Immature natural killer cell (primary cell): ENCODE data around the gene IRF3. TPM values are rescaled to one million over a fixed set of nuclear protein-coding genes. Genes with fewer than 3 reads are reported as not detected.

ENCODE experiments used
- DNase-seq, 3 donors: peaks; one replicate each; pipeline ENCODE4 v3.0.0; 2022; ENCODE audit warnings: mixed read lengths in 1 of 3
- H3K27ac Mint-ChIP-seq, 6 donors: one replicate each; pipeline ENCODE4 v1.8.0; 2020; ENCODE audit warnings: mixed read lengths in 6 of 6, mild to moderate bottlenecking in 5 of 6, inconsistent platforms in 4 of 6, moderate library complexity in 3 of 6
- H3K27me3 Mint-ChIP-seq, 3 donors: one replicate each; pipeline ENCODE4 v1.8.0; 2020 to 2021; ENCODE audit warnings: low read depth in 3 of 3, mild to moderate bottlenecking in 3 of 3, mixed read lengths in 3 of 3, moderate library complexity in 3 of 3, inconsistent platforms in 1 of 3
- H3K36me3 Mint-ChIP-seq, 3 donors: one replicate each; pipeline ENCODE4 v1.8.0; 2020; ENCODE audit warnings: mixed read lengths in 3 of 3, inconsistent platforms in 2 of 3, mild to moderate bottlenecking in 2 of 3
- H3K4me1 Mint-ChIP-seq, 2 donors: one replicate each; pipeline ENCODE4 v1.8.0; 2020; ENCODE audit warnings: inconsistent platforms in 2 of 2, mild to moderate bottlenecking in 2 of 2, mixed read lengths in 2 of 2, moderate library complexity in 1 of 2
- H3K4me3 Mint-ChIP-seq, 5 donors: one replicate each; pipeline ENCODE4 v1.8.0; 2020; ENCODE audit warnings: mild to moderate bottlenecking in 5 of 5, mixed read lengths in 5 of 5, inconsistent platforms in 3 of 5, moderate library complexity in 3 of 5
- H3K9me3 Mint-ChIP-seq, 6 donors: one replicate each; pipeline ENCODE4 v1.8.0; 2020; ENCODE audit warnings: mild to moderate bottlenecking in 6 of 6, mixed read lengths in 6 of 6, inconsistent platforms in 4 of 6, moderate library complexity in 3 of 6
- polyA plus RNA-seq, 3 donors: library from polyadenylated mRNA; unstranded; fragments of 300-500 nt; fragmentation: Illumina TruSeq; gene quantifications; one replicate each; pipeline ENCODE4 v1.2.3, GENCODE V29; 2021

IRF3 gene
- polyA plus RNA-seq, 3 donors from 2014 or later, result 63.8 to 82.0 (median 78.9) TPM

DNA sequence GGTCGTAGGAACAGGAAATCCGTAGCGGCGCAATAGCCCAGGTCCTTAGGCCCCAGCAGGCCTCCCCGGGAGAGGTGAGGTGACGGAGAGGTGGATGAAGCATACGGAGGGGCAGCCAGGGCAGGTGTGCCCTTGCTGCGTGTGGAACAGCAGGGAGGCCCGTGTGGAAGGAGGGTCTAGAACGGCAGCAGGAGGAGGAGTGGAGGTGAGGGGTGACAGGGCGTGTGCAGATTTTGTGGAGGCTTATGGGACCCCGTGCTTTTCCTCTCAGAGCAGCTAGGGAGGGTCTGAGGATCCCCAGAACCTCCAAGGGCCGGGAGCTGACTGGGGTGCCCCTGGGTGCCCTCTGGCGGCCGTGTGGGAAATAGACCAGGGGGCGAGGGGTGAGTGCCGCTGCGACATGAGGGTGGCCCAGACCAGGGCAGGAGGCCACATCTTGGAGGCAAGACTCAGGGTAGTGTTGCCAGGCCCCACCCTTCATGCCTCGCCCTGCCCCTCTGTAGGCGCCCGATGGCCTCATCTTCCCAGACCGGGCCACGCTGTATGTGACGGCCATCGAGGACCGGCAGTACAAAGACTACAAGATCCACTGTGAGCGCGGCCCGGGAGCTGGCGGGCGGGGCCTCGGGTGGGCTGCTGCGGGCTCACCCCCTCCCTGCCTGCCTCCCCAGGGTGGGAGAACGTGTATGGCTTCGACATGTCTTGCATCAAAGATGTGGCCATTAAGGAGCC lies 18.8 kb upstream of the IRF3 start:
- Mint-ChIP-seq H3K27ac (no peak overlapping the region), H3K36me3 (peaks cover 0 to 10% (median 10%) of the 10 kb centered on the region in 3 donors), H3K4me3 (no peak overlapping the region), H3K4me1 (peaks cover 6 to 9% of the 10 kb centered on the region in 2 donors), H3K27me3 (peaks cover 0 to 6% (median 3%) of the 10 kb centered on the region in 3 donors), H3K9me3 (no peaks in the 10 kb centered on the region)
- no peak for DNase-seq

DNA sequence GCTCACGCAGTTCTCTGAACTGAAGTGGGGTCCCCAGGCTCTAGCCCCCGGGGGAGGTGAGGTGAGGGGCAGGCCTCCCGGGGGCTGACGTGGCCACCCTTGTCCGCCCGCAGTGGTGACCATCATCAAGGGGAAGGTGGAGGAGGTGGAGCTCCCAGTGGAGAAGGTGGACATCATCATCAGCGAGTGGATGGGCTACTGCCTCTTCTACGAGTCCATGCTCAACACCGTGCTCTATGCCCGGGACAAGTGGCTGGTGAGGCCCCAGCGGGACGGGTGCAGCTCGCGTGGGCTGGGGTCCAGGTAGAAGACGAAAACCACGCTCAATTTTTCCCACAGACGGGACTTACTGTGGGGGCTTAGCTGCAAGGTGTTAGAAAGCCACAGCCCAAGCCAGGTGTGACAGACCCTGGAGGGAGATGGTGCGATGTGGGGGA lies 18.2 kb upstream of the IRF3 start:
- H3K9me3 Mint-ChIP-seq, result no peaks in the 10 kb centered on the region
- H3K27ac Mint-ChIP-seq, result no peak overlapping the region
- DNase-seq, result no peak
- H3K4me1 Mint-ChIP-seq, result peaks cover 6 to 9% of the 10 kb centered on the region in 2 donors
- H3K27me3 Mint-ChIP-seq, result peaks cover 0 to 6% (median 3%) of the 10 kb centered on the region in 3 donors
- peaks cover 0 to 10% (median 10%) of the 10 kb centered on the region in 3 donors for H3K36me3 Mint-ChIP-seq
- no peak overlapping the region for H3K4me3 Mint-ChIP-seq

DNA sequence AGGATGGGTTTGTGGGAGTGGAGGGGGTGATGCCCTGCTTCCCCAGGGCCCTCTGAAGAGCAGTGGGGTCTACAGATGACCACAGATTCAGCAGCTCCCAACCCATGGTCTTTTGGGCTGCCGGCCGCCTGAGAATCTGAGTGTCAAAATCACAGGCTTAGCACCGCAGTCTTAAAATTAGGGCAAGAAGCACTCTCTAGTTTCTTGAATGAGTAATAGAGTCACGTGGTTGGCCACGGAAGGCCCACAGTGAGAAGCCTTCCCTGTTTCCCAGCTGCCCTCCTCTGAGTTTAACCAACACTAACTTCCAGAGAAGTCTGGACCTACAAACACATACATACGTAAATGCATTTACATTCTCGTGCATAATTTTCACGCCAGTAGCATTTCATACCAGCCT lies 16.6 kb upstream of the IRF3 start:
- H3K9me3 Mint-ChIP-seq, result no peaks in the 10 kb centered on the region
- H3K4me3 Mint-ChIP-seq, result no peak overlapping the region
- no peak overlapping the region for H3K27ac Mint-ChIP-seq
- peaks cover 0 to 10% (median 6%) of the 10 kb centered on the region in 3 donors for H3K36me3 Mint-ChIP-seq
- peaks cover 15% of the 10 kb centered on the region in 2 donors for H3K4me1 Mint-ChIP-seq
- no peak for DNase-seq
- H3K27me3 Mint-ChIP-seq, result peaks cover under 1 to 6% (median 2%) of the 10 kb centered on the region in 3 donors

DNA sequence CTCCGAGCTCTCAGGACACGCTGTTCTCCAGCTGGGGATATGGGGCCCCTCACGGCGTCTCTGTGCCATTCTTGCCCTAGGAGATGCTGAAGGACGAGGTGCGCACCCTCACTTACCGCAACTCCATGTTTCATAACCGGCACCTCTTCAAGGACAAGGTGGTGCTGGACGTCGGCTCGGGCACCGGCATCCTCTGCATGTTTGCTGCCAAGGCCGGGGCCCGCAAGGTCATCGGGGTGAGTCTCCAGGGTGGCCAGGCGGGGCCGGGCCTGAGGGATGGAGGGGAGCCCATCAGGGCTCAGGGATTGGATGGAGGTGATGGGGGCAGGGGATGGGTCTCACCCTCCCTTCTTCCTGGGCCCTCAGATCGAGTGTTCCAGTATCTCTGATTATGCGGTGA lies 16.2 kb upstream of the IRF3 start:
- no peak overlapping the region for H3K27ac Mint-ChIP-seq
- H3K9me3 Mint-ChIP-seq, result no peaks in the 10 kb centered on the region
- H3K4me3 Mint-ChIP-seq, result no peak overlapping the region
- peaks cover 15 to 17% of the 10 kb centered on the region in 2 donors for H3K4me1 Mint-ChIP-seq
- peaks cover 0 to 10% (median 6%) of the 10 kb centered on the region in 3 donors for H3K36me3 Mint-ChIP-seq
- no peak for DNase-seq
- H3K27me3 Mint-ChIP-seq, result peaks cover 5 to 6% (median 6%) of the 10 kb centered on the region in 3 donors

DNA sequence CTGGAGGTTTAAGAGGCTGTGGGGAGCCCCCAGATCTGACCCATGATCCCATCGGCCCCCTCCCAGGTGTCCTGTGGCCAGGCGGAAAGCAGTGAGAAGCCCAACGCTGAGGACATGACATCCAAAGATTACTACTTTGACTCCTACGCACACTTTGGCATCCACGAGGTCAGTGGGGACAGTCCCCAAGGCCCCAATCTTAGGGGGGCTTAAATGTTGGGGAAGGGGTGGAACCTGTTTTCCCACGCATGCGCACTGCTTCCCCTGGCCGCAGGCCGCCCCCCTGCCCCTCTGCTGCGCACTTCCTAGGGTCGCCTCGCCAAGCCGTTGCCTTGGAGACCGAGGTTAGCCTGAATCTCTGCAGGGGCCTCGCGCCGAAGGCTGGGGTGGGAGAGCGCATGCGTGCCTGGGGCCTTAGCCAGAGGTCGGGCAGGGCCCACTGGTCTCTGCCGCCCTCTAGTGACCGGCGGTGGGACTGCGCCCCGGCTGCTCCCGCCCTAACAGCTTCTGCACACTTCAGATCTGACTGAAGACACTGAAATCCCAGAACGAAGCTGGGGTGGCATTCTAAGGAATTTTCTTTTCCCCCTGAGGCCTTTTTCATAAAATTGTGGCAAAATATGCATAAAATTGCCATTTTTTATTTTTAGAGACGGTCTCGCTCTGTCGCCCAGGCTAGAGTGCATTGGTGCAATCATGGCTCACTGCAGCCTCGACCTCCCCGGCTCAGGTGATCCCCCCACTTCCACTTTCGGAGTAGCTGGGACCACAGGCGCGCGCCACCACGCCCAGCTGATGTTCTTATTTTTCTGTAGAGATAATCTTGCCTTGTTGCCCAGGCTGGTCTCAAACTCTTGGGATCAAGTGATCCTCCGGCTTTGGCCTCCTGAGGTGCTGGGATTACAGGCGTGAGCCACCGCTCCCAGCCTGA lies 15.0 kb upstream of the IRF3 start:
- peak overlapping the region in 1 of 5 donors; percentile 47 for H3K4me3 Mint-ChIP-seq
- DNase-seq, result peak; percentile 89 to 90 (median 89)
- peaks cover 25 to 26% of the 10 kb centered on the region in 2 donors for H3K4me1 Mint-ChIP-seq
- H3K9me3 Mint-ChIP-seq, result no peaks in the 10 kb centered on the region
- peaks cover 8 to 13% (median 11%) of the 10 kb centered on the region in 3 donors for H3K27me3 Mint-ChIP-seq
- H3K27ac Mint-ChIP-seq, result peak overlapping the region in 4 of 6 donors; percentile 55 to 81 (median 59)
- H3K36me3 Mint-ChIP-seq, result peaks cover 0 to 8% (median 6%) of the 10 kb centered on the region in 3 donors

DNA sequence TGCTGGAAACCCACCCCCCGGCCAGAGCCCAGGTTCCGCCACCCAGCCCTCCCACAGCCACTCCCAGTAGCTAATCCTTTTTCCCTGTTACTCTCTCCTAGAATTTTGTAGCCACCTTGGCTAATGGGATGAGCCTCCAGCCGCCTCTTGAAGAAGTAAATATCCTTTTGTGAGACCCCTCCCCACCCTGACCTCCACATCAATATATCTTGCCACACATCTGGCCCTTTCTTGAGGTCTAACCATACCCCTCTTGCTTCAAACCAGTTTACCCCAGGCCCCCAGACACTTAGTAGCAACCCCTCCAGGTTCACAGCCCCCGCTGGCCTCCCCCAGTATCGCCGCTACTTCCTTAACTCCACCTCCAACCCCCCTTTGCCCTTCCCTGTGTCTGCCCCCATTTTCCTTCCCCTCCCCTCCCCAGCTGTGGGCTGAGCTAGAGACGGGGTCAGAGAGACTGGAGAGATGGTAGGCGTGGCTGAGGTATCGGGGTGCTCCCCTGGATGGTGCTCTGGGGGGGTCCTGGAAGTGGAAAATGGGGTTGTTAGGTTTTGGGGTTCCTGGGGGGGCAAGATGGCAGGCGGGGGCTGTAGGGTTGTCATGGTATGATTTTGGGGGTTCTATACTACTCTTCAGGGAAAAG lies 14.2 kb upstream of the IRF3 start:
- Mint-ChIP-seq H3K36me3 (peaks cover 0 to 6% (median 3%) of the 10 kb centered on the region in 3 donors), H3K9me3 (no peaks in the 10 kb centered on the region), H3K27me3 (peaks cover 8 to 13% (median 11%) of the 10 kb centered on the region in 3 donors), H3K4me1 (peaks cover 26 to 28% of the 10 kb centered on the region in 2 donors), H3K4me3 (peak overlapping the region in 1 of 5 donors; percentile 33), H3K27ac (peak overlapping the region; percentile 34 to 81 (median 59))
- DNase-seq, result no peak

DNA sequence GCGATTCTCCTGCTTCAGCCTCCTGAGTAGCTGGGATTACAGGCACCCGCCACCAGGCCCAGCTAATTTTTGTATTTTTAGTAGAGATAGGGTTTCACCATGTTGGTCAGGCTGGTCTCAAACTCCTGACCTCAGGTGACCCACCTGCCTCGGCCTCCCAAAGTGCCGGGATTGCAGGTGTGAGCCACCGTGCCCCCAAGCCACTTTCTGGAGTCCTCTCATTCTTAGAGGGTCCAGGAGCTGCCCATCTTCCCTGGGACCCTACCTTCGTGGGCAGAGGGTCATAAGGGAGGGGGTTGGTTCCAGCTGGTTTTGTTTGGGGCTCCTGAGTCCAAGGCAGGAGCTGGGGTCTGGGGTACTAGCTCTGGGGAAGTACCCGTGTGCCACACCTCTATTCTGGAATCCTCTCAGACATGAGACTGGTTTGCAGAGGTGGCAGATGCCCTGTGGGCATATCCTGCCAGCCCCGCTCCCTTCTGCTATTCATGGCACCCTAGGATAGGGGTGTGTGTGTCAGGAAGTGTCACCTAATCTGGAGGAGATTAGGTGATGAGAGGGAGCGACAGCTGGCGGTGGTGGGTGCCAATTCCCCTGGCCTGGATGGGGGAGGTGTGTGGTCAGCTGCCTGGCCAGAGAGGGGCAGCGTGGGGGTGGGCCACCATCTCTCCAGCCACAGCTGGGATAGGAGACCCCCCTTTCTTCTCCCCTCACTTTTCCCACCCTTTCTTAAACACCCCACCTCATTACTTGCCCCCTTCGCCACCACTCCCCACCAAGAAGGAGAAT lies 13.5 kb upstream of the IRF3 start:
- peaks cover 8 to 13% (median 11%) of the 10 kb centered on the region in 3 donors for H3K27me3 Mint-ChIP-seq
- H3K36me3 Mint-ChIP-seq, result peaks cover 0 to 6% (median 3%) of the 10 kb centered on the region in 3 donors
- no peak for DNase-seq
- H3K27ac Mint-ChIP-seq, result peak overlapping the region in 5 of 6 donors; percentile 45 to 95 (median 75)
- H3K4me3 Mint-ChIP-seq, result peak overlapping the region in 1 of 5 donors; percentile 87
- H3K9me3 Mint-ChIP-seq, result no peaks in the 10 kb centered on the region
- H3K4me1 Mint-ChIP-seq, result peaks cover 26 to 28% of the 10 kb centered on the region in 2 donors

DNA sequence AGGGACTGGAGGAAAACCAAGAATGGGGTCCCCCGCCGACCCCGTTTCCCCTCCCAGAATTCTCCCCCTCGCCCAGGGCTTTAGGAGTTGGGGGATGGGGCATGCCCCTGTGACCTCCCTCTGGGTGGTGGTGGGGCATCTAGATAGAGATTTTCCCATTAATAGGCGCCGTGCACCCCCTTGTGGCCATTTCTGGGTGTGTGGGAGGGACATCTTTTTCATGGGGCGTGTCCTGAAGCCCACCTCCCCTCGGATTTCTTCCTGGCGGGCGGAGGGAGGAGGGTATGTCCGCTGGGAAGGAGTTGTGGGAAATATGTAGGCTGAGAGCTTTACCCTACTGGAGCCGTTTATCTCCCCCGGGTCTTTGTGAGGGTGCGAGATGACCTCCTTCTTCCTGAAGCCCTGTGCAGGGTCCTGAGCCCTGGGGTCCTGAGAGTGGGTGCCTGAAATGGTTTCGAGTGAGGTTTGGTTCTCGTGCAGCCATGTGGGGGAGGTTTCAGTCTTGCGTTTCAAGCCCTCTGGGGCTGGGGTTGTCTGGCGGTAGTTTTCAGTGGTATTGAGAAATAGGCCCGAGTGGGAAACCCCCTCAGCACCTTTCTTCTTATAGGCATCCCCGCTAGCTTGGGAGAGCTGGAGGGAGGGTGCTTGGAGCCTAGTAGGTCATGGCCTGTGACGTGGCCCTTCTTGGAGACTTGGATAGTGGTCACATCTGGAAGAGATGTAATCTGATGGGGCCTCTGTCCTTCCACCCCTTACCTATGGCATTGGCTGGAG lies 12.4 kb upstream of the IRF3 start:
- peaks cover 0 to 6% (median 3%) of the 10 kb centered on the region in 3 donors for H3K36me3 Mint-ChIP-seq
- no peaks in the 10 kb centered on the region for H3K9me3 Mint-ChIP-seq
- peak overlapping the region; percentile 89 to 97 (median 93) for H3K27ac Mint-ChIP-seq
- peaks cover 11 to 14% (median 11%) of the 10 kb centered on the region in 3 donors for H3K27me3 Mint-ChIP-seq
- H3K4me1 Mint-ChIP-seq, result peaks cover 26 to 28% of the 10 kb centered on the region in 2 donors
- H3K4me3 Mint-ChIP-seq, result peak overlapping the region; percentile 80 to 87 (median 84)
- peak; percentile 71 to 75 (median 73) for DNase-seq

DNA sequence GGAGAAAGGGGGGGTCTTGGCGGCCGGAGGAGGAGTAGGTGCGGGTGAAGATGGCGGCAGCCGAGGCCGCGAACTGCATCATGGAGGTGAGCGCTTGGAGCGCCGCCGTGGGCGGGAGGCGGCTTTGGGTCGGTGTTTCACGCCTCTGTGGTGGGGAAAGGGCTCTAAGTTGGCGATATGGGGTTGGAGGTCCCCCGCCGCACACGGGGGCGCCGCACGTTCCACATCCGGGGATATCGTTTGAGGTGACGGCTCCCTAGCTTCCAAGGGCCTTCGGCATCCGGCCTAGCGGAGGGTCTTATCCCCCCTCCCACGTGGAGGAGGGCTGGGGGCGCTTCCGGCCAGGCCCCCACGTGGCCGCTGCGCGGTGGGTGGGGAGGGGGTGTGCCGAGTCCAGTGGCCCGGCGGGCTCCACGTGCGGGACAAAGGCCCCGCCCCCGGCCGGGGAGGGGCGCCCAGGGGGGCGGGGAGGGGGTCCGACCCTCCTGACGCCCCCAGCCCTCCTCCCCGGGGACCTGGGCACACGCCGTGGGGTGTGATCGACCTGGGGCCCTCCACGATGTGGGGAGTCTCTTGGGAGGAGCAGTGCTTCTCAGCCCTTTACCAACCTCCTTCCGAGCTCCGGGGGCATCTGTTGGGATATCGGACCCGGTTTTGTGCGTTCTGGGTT lies 11.7 kb upstream of the IRF3 start, which contains the start of gene PRMT1:
Gene PRMT1 (plus strand): TSS at position 41 of the 670 bp plus-strand sequence. CDS start 10 bp downstream, at position 51.
- H3K4me1 Mint-ChIP-seq, result peaks cover 27 to 29% of the 10 kb centered on the region in 2 donors

DNA sequence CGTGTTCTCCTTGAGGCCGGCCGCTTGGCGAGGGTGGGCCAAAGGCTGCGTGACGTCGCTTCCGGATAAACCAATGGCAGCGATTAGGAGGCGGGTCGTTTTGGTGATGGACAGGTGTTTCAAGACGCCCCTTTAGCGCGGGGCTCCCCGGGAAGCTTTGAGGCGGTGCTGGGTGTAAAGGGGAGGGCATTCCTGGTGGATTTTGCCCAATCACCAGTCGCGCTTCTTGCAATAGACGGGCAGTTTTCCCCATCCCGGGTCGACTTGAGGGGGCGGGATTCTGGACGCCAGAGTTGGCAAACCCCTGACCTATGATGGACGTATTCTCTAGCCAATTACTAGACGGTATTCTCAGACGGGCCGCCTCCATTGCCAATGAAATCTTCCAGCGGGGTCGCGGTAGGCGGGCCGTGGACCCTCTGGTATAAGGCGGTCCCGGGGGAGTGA lies 11.2 kb upstream of the IRF3 start:
- Mint-ChIP-seq H3K36me3 (no peaks in the 10 kb centered on the region), H3K9me3 (no peaks in the 10 kb centered on the region), H3K27ac (peak overlapping the region; percentile 95 to 100 (median 98)), H3K4me1 (peaks cover 32 to 33% of the 10 kb centered on the region in 2 donors), H3K4me3 (peak overlapping the region; percentile 90 to 99 (median 97)), H3K27me3 (peaks cover 11 to 14% (median 13%) of the 10 kb centered on the region in 3 donors)
- peak; percentile 99 for DNase-seq

More for the DNA sequence above, 11.7 kb upstream of the IRF3 start, which contains the start of gene PRMT1:
- Mint-ChIP-seq H3K36me3 (peaks cover 0 to 4% (median under 1%) of the 10 kb centered on the region in 3 donors), H3K4me3 (peak within 1 kb of the TSS; percentile 90 to 99 (median 97)), H3K27me3 (peaks cover 11 to 14% (median 11%) of the 10 kb centered on the region in 3 donors), H3K27ac (peak within 1 kb of the TSS; percentile 95 to 100 (median 98)), H3K9me3 (no peaks in the 10 kb centered on the region)
- no peak for DNase-seq

DNA sequence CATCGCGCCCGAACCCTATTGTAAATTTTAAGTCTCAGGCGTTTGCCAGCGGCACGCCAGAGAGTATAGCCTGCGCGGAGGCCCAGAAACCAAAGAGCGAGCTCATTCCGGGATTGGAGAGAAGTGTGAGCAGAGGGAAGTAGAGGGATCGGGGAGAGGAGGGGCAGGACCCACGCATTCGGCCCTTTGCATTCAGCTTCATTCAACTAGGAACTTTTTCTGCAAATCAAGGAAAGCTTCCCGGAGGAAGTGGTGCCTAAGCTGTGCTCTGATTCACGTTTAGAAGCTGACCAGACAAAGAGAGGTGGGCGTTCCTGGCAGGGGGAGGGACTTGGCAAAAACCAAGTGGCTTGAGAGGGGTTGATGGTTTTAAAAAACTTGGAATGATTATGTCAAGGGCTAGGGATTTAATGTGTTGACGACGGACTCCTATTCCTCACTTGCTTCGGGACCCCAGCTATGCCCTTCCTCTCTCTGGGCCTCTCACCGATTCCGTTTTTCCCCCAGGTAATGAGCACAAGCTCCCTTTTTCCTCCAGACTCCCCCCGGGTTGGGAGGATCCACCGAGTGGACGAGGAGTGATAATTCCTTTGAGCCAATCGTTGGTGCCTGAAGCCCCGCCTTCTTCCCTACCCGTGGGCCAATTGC lies 10.6 kb upstream of the IRF3 start:
- H3K27ac Mint-ChIP-seq, result peak overlapping the region; percentile 95 to 100 (median 98)
- H3K4me1 Mint-ChIP-seq, result peaks cover 32 to 33% of the 10 kb centered on the region in 2 donors
- no peaks in the 10 kb centered on the region for H3K9me3 Mint-ChIP-seq
- H3K36me3 Mint-ChIP-seq, result no peaks in the 10 kb centered on the region
- H3K27me3 Mint-ChIP-seq, result peaks cover 11 to 14% (median 14%) of the 10 kb centered on the region in 3 donors
- no peak for DNase-seq
- peak overlapping the region; percentile 90 to 99 (median 97) for H3K4me3 Mint-ChIP-seq
